SU-DHL-6 (cell line): ENCODE measurements around the gene TPR.

Experiments
- H2AFZ ChIP-seq: fragments of 200-600 bp; sonication (generic); 2 replicates; pipeline ENCODE4 v1.6.1; 2014; ENCODE audit warnings: low read depth, mild to moderate bottlenecking, moderate library complexity, mixed read lengths, antibody characterized with exemption, low read length; ENCODE audit not compliant: severe bottlenecking
- H3F3A ChIP-seq: fragments of 200-600 bp; shearing (Covaris generic); 2 replicates; pipeline ENCODE4 v1.6.0; 2016; ENCODE audit warnings: antibody characterized with exemption, mild to moderate bottlenecking; ENCODE audit not compliant: insufficient read depth
- H3K27ac ChIP-seq: fragments of 200-600 bp; sonication (generic); 2 replicates; pipeline ENCODE4 v1.5.1; 2016; ENCODE audit warnings: low read depth, mild to moderate bottlenecking, low read length, moderate library complexity, mixed read lengths
- H3K27me3 ChIP-seq: fragments of 200-600 bp; sonication (generic), shearing (Covaris generic); 2 replicates; pipeline ENCODE4 v1.6.0; 2014; ENCODE audit warnings: mild to moderate bottlenecking, low read length
- H3K36me3 ChIP-seq: fragments of 200-600 bp; sonication (generic); 2 replicates; pipeline ENCODE4 v1.6.1; 2014; ENCODE audit warnings: mild to moderate bottlenecking, low read length, mixed read lengths
- H3K4me2 ChIP-seq: fragments of 300-600, 200-600 bp; shearing (Covaris generic), sonication (generic); 2 replicates; pipeline ENCODE4 v1.6.0; 2014; ENCODE audit warnings: low read length, low read depth, mild to moderate bottlenecking; ENCODE audit not compliant: poor library complexity, severe bottlenecking
- H3K4me3 ChIP-seq: fragments of 200-600 bp; sonication (generic); 2 replicates; pipeline ENCODE4 v1.5.1; 2014; ENCODE audit warnings: antibody characterized with exemption, low read length, mild to moderate bottlenecking, mixed read lengths; ENCODE audit not compliant: insufficient read depth, poor library complexity, severe bottlenecking
- H3K79me2 ChIP-seq: fragments of 200-600 bp; sonication (generic); 2 replicates; pipeline ENCODE4 v1.6.1; 2014; ENCODE audit warnings: mild to moderate bottlenecking, low read length, moderate library complexity; ENCODE audit not compliant: insufficient read depth
- H3K9ac ChIP-seq: fragments of 200-600 bp; sonication (generic); 2 replicates; pipeline ENCODE4 v1.7.0; 2014; ENCODE audit warnings: mild to moderate bottlenecking, low read length
- H3K9me2 ChIP-seq: fragments of 200-600 bp; sonication (generic); replicated peaks from 2 replicates; pipeline ENCODE4 v1.6.1; 2014; ENCODE audit warnings: low read length; ENCODE audit not compliant: insufficient read depth
- H3K9me3 ChIP-seq: fragments of 200-600 bp; sonication (generic); 2 replicates; pipeline ENCODE4 v1.6.1; 2014; ENCODE audit warnings: low read length, mixed read lengths; ENCODE audit not compliant: insufficient read depth
- H4K20me1 ChIP-seq: fragments of 200-600 bp; sonication (generic); 2 replicates; pipeline ENCODE4 v1.6.1; 2014; ENCODE audit warnings: low read depth, mild to moderate bottlenecking, antibody characterized with exemption, low read length, moderate library complexity, mixed read lengths
- CTCF ChIP-seq: fragments of 200-600 bp; sonication (generic); IDR thresholded peaks from one replicate; pipeline ENCODE4 v1.5.1; 2017; ENCODE audit warnings: antibody characterized with exemption, mild to moderate bottlenecking, low read length, moderate library complexity; ENCODE audit not compliant: insufficient read depth, poor library complexity, severe bottlenecking
- EZH2phosphoT487 ChIP-seq: fragments of 200-600 bp; sonication (generic), shearing (Covaris generic); conservative IDR thresholded peaks from 2 replicates; pipeline ENCODE4 v1.6.1; 2018; ENCODE audit warnings: mild to moderate bottlenecking, antibody characterized with exemption, low read length, moderate library complexity, mixed read lengths

TPR gene

DNA sequence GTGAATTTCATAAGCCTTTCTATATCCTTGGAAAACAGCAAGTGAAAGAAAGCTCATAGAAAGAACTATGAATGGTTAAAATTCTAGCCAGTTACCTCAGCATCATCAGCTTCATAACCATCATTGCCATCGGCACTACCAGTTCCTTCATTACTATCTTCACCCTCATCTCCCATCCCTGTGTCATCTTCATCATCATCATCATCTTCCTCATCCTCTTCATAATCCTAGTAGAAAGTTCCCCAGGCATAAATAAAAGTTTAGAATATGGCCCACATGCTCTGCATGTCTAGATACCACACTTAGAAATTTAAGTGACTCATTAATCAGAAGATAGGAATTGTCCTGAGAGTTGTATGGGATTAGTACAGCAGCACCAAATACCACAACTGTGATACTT is 49.0 kb downstream of the TPR start:
- peaks cover 8% of the 10 kb centered on the region; the same call in 1 of the 2 replicates for H3F3A ChIP-seq
- no peaks in the 10 kb centered on the region for H3K9me2 ChIP-seq
- H4K20me1 ChIP-seq = no peaks in the 10 kb centered on the region
- no peaks in the 10 kb centered on the region for H3K79me2 ChIP-seq
- no peak overlapping the region for H3K9ac ChIP-seq
- no peaks in the 10 kb centered on the region for H3K27me3 ChIP-seq
- H3K27ac ChIP-seq = no peak overlapping the region
- no peaks in the 10 kb centered on the region for H3K9me3 ChIP-seq
- no peak overlapping the region for H3K4me2 ChIP-seq
- peaks cover 84% of the 10 kb centered on the region for H3K36me3 ChIP-seq
- no peak overlapping the region for H2AFZ ChIP-seq
- no peak for TF ChIP-seq EZH2phosphoT487
- TF ChIP-seq CTCF = no peak
- no peak overlapping the region for H3K4me3 ChIP-seq

DNA sequence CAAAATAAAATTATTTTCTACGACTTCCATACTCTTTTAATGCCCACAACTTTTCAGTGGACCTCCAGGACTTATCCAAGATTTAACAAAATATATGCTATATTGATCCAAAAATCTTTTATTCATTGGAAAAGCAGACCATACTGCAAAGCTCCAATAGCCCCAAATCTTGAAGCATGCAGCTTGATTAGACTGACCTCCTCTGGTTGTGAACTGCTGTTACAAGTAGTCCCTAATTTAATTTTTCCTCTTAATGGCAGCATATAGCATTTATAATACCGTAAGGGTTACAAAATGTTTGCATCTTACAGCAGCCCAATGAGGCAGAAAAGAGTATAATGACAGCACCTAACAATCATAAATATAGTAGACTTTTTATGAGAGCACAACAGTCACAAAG is 49.8 kb downstream of the TPR start:
- Histone ChIP-seq H3K4me2 (no peak overlapping the region), H3K9me2 (no peaks in the 10 kb centered on the region), H3K27me3 (no peaks in the 10 kb centered on the region), H3K36me3 (peaks cover 85% of the 10 kb centered on the region), H3K27ac (no peak overlapping the region), H2AFZ (no peak overlapping the region), H3K9ac (no peak overlapping the region), H3K9me3 (no peaks in the 10 kb centered on the region), H3F3A (peaks cover 3% of the 10 kb centered on the region; the same call in 1 of the 2 replicates), H3K79me2 (no peaks in the 10 kb centered on the region), H4K20me1 (no peaks in the 10 kb centered on the region), H3K4me3 (no peak overlapping the region)
- TF ChIP-seq EZH2phosphoT487 (no peak), CTCF (no peak)

DNA sequence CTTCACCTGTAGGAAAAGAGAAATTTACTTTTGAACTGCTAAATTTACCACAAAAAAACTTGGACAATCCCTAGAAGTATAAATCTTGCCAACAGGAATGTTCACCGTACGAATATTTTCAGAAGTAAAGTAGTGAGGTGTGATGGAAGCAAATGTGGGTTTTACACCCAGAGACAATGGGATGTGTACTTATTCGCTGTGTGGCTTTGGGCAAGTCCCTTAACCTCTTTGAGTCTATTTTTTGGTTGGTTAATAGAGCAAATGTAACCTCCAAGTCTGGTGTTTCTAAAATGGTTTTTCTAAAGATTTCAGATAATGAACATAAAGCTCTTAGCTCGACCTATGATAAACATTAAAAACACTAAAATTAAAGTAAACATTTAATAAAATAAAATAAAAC is 51.2 kb downstream of the TPR start:
- Histone ChIP-seq H3K4me3 (no peak overlapping the region), H3K9ac (no peak overlapping the region), H3K4me2 (no peak overlapping the region), H3F3A (peaks cover 3% of the 10 kb centered on the region; the same call in 1 of the 2 replicates), H2AFZ (no peak overlapping the region), H3K27ac (no peak overlapping the region), H3K9me3 (no peaks in the 10 kb centered on the region), H3K36me3 (peaks cover 85% of the 10 kb centered on the region), H3K27me3 (no peaks in the 10 kb centered on the region), H3K79me2 (no peaks in the 10 kb centered on the region), H4K20me1 (no peaks in the 10 kb centered on the region), H3K9me2 (no peaks in the 10 kb centered on the region)
- TF ChIP-seq CTCF (no peak), EZH2phosphoT487 (no peak)

GRCh38 chr1:186315570-186315969 is 59.5 kb downstream of the TPR start:
- Histone ChIP-seq H3K9ac (no peak overlapping the region), H3K79me2 (no peaks in the 10 kb centered on the region), H3F3A (peaks cover 3% of the 10 kb centered on the region; the same call in 1 of the 2 replicates), H3K4me2 (no peak overlapping the region), H2AFZ (no peak overlapping the region), H3K27ac (no peak overlapping the region), H3K27me3 (no peaks in the 10 kb centered on the region), H3K9me3 (no peaks in the 10 kb centered on the region), H3K4me3 (no peak overlapping the region), H3K36me3 (peaks cover 71% of the 10 kb centered on the region), H4K20me1 (no peaks in the 10 kb centered on the region), H3K9me2 (no peaks in the 10 kb centered on the region)
- no peak for TF ChIP-seq EZH2phosphoT487
- no peak for TF ChIP-seq CTCF
